ENCODE results near the gene CPSF4.

CPSF4 gene

DNA sequence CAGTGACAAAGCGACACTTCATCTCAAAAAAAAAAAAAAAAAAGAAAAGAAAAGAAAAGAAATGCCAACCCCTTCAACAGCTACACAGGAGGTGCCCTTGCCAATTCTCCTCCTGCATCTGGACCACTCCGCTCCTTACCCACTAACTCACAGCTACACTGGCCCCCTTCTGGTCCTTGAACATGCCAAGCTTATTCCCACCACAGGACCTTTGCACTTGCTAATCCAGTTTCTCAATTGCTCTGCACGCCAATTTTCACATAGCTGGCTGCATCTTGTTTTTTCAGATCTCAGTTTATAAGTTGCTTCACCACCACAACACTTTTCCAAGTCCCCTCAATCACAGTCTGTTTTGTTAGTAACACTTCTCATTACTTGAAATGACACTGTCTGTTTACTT lies 35.9 kb upstream of the CPSF4 start:
- TF ChIP-seq, protein P1, sequence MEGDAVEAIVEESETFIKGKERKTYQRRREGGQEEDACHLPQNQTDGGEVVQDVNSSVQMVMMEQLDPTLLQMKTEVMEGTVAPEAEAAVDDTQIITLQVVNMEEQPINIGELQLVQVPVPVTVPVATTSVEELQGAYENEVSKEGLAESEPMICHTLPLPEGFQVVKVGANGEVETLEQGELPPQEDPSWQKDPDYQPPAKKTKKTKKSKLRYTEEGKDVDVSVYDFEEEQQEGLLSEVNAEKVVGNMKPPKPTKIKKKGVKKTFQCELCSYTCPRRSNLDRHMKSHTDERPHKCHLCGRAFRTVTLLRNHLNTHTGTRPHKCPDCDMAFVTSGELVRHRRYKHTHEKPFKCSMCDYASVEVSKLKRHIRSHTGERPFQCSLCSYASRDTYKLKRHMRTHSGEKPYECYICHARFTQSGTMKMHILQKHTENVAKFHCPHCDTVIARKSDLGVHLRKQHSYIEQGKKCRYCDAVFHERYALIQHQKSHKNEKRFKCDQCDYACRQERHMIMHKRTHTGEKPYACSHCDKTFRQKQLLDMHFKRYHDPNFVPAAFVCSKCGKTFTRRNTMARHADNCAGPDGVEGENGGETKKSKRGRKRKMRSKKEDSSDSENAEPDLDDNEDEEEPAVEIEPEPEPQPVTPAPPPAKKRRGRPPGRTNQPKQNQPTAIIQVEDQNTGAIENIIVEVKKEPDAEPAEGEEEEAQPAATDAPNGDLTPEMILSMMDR (IDR thresholded peaks at IDR 0.05), result no peak
- Histone ChIP-seq H3K9ac (no peak overlapping the region), H3K27ac (no peak overlapping the region), H3K9me3 (ENCODE audit: control insufficient read depth, low read length) (no peaks in the 10 kb centered on the region), H3K27me3 (ENCODE audit: control insufficient read depth, insufficient read depth, low read length) (no peaks in the 10 kb centered on the region), H3K36me3 (ENCODE audit: control insufficient read depth, insufficient read depth, low read length) (no peaks in the 10 kb centered on the region), H3K79me2 (peaks cover 17% of the 10 kb centered on the region), H3K4me1 (peaks cover 4% of the 10 kb centered on the region), H3K4me2 (ENCODE audit: low read length) (no peak overlapping the region), H3K4me3 (ENCODE audit: low read depth, low read length) (no peak overlapping the region), H2AFZ (no peak overlapping the region)

DNA sequence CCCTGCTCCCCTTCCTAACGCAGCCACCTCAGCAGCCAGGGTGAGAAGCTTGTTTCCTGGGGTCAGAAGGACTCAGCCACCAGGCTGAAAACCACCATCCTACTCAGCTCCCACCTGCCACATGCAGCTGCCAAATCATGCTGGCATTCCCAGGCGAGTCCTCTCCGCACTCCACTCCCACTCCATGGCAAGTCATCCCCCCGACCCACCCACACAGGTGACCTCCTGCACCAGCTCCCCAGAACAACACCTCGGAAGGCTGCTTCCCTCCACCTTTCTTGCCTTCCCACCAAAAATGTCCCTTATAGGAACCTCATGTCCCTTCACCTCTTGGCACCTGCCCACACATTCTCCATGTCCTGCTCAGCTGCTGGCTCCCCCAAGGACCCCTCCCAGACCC lies 35.0 kb upstream of the CPSF4 start:
- Histone ChIP-seq H2AFZ (no peak overlapping the region), H3K4me3 (ENCODE audit: low read depth, low read length) (no peak overlapping the region), H3K27ac (no peak overlapping the region), H3K79me2 (peaks cover 22% of the 10 kb centered on the region), H3K4me2 (ENCODE audit: low read length) (no peak overlapping the region), H3K36me3 (ENCODE audit: control insufficient read depth, insufficient read depth, low read length) (no peaks in the 10 kb centered on the region), H3K27me3 (ENCODE audit: control insufficient read depth, insufficient read depth, low read length) (no peaks in the 10 kb centered on the region), H3K4me1 (peaks cover 4% of the 10 kb centered on the region), H3K9ac (no peak overlapping the region), H3K9me3 (ENCODE audit: control insufficient read depth, low read length) (no peaks in the 10 kb centered on the region)
- TF ChIP-seq, protein P1 (IDR thresholded peaks at IDR 0.05), result no peak

DNA sequence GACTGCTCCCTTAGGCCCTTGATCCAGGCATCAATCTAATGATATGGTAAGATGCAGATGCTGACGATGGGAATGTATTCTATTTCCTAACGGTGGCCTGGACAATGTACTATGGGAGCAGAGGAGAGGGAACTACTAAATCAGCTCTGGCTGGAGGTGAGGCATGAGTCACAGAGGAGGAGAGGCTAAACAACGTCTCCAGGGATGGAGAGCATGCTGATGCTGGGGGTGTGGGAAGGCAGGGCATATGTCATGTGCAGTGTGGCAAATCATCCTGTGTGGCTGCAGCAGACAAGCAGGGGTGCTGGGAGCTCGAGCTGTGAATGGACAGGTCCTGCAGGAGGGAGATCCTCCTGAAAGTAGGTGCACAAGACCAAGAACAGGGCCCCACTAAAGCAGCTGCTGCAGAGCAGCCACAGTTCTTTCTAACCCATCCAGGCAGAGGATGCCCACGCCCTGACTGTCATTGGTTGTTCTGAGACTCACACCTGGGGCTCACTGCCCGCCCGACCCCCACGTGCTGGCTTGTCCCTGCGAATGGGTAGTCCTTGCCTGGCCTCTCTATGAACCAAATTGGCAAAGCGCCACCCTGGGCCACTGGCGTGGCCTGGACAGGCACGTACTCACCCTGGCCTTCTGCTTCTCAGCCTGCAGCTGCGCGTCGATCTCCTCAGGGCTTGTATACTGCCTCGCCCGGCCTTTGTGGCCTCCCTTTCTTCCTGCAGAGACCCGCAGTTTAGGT lies 34.3 kb upstream of the CPSF4 start:
- Histone ChIP-seq H3K9me3 (ENCODE audit: control insufficient read depth, low read length) (no peaks in the 10 kb centered on the region), H3K27ac (no peak overlapping the region), H2AFZ (no peak overlapping the region), H3K36me3 (ENCODE audit: control insufficient read depth, insufficient read depth, low read length) (no peaks in the 10 kb centered on the region), H3K4me3 (ENCODE audit: low read depth, low read length) (no peak overlapping the region), H3K9ac (no peak overlapping the region), H3K4me2 (ENCODE audit: low read length) (no peak overlapping the region), H3K27me3 (ENCODE audit: control insufficient read depth, insufficient read depth, low read length) (no peaks in the 10 kb centered on the region), H3K79me2 (peaks cover 26% of the 10 kb centered on the region), H3K4me1 (peaks cover 4% of the 10 kb centered on the region)
- TF ChIP-seq, protein P1 (IDR thresholded peaks at IDR 0.05), result no peak

DNA sequence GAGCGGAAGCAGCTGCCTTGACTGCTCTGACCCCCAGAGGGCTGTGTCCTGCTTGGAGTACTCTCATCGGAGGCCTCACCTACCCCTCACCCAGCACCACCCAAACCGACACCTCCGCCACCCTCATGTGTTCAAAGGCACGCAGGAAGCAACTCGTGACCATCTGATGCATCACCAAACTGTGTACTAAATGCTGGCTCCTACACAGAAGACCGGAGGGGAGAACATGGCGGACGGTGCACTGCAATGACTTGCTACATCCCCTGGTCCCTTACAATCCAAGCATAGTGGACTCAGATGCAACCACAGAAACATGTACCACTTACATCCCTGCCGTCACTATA lies 33.8 kb upstream of the CPSF4 start:
- Histone ChIP-seq H2AFZ (no peak overlapping the region), H3K36me3 (ENCODE audit: control insufficient read depth, insufficient read depth, low read length) (no peaks in the 10 kb centered on the region), H3K9ac (no peak overlapping the region), H3K4me3 (ENCODE audit: low read depth, low read length) (no peak overlapping the region), H3K9me3 (ENCODE audit: control insufficient read depth, low read length) (no peaks in the 10 kb centered on the region), H3K79me2 (peaks cover 28% of the 10 kb centered on the region), H3K27ac (no peak overlapping the region), H3K27me3 (ENCODE audit: control insufficient read depth, insufficient read depth, low read length) (no peaks in the 10 kb centered on the region), H3K4me1 (peaks cover 4% of the 10 kb centered on the region), H3K4me2 (ENCODE audit: low read length) (no peak overlapping the region)
- TF ChIP-seq, protein P1 (IDR thresholded peaks at IDR 0.05), result no peak

DNA sequence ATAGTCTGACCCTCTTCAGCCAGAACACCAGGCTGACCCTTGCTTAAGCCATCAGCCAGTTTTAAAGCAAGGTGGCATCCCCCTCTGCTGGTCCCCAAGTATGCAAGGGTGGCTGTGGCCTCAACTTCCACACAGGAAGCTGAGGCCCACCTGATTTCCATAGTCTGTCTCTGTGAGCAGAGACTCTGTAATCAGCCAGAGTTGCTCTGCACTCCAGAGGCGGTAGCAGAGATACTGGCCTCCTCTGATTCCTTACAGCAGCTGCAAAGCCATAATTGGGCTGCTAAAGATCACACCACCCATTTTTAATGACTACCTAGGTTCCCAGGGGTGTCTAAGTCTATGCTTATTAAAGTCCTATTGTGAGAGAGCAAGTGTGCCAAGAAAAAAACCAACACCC lies 32.2 kb upstream of the CPSF4 start:
- Histone ChIP-seq H3K79me2 (peaks cover 37% of the 10 kb centered on the region), H3K36me3 (ENCODE audit: control insufficient read depth, insufficient read depth, low read length) (no peaks in the 10 kb centered on the region), H3K4me2 (ENCODE audit: low read length) (no peak overlapping the region), H3K4me1 (peaks cover 7% of the 10 kb centered on the region), H3K9ac (no peak overlapping the region), H3K4me3 (ENCODE audit: low read depth, low read length) (no peak overlapping the region), H2AFZ (no peak overlapping the region), H3K9me3 (ENCODE audit: control insufficient read depth, low read length) (no peaks in the 10 kb centered on the region), H3K27ac (no peak overlapping the region), H3K27me3 (ENCODE audit: control insufficient read depth, insufficient read depth, low read length) (no peaks in the 10 kb centered on the region)
- TF ChIP-seq, protein P1 (IDR thresholded peaks at IDR 0.05), result no peak

Data from parathyroid adenoma (tissue), 2 donors.